WTC11 (cell line): ENCODE results near the gene SLC36A1. TPM values are rescaled to one million over a fixed set of nuclear protein-coding genes. Genes with fewer than 3 reads are reported as not detected.

Experiments used
- ATAC-seq: fragments of 200-7000 bp; cut with Tn5 transposase; 2 replicates; pipeline ENCODE4 v1.10.0; 2021; ENCODE audit warnings: mild to moderate bottlenecking, moderate library complexity
- CTCF ChIA-PET: fragments of 300-600 bp; sonication (Branson Sonifier 250); formaldehyde crosslinking; loops from one replicate; lab custom pipeline; 2021; ENCODE audit warnings: antibody characterized with exemption; lab: Charles Lee
- POLR2A ChIA-PET: fragments of 350-600 bp; sonication (Branson Sonifier 250); formaldehyde crosslinking; loops from one replicate; lab custom pipeline; 2021; ENCODE audit warnings: antibody characterized with exemption; lab: Charles Lee
- DNase-seq: peaks from one replicate; pipeline ENCODE4 v3.0.0; 2021; ENCODE audit warnings: low spot score
- H3K27ac Mint-ChIP-seq: 2 replicates; pipeline ENCODE4 v1.8.0; 2021; ENCODE audit warnings: mixed read lengths
- H3K27me3 Mint-ChIP-seq: 2 replicates; pipeline ENCODE4 v1.8.0; 2021; ENCODE audit warnings: low read depth, mild to moderate bottlenecking, moderate library complexity, mixed read lengths
- H3K36me3 Mint-ChIP-seq: 2 replicates; pipeline ENCODE4 v1.8.0; 2021; ENCODE audit warnings: mixed read lengths
- H3K4me1 Mint-ChIP-seq: 2 replicates; pipeline ENCODE4 v1.8.0; 2022; ENCODE audit warnings: mixed read lengths
- H3K4me3 Mint-ChIP-seq: 2 replicates; pipeline ENCODE4 v1.8.0; 2021; ENCODE audit warnings: mild to moderate bottlenecking, moderate library complexity, mixed read lengths
- H3K9me3 Mint-ChIP-seq: 2 replicates; pipeline ENCODE4 v1.8.0; 2021; ENCODE audit warnings: mixed read lengths
- ELF4 ChIP-seq: sonication (generic); formaldehyde crosslinking; IDR thresholded peaks from 2 replicates; pipeline ENCODE4 v1.8.1; 2022; ENCODE audit warnings: low read depth, mild to moderate bottlenecking, moderate library complexity, missing genetic modification reagents
- EMX1 ChIP-seq: fragments of 250-450 bp; sonication (Bioruptor Pico); IDR thresholded peaks from 2 replicates; pipeline ENCODE4 v1.8.0; 2021; ENCODE audit warnings: mild to moderate bottlenecking
- ETV6 ChIP-seq: sonication (generic); formaldehyde crosslinking; IDR thresholded peaks from 2 replicates; pipeline ENCODE4 v1.8.1; 2022; ENCODE audit warnings: mild to moderate bottlenecking, missing genetic modification reagents
- GTF2I ChIP-seq: fragments of 250-450 bp; sonication (Bioruptor Pico); conservative IDR thresholded peaks from 2 replicates; pipeline ENCODE4 v1.4.0; 2021; ENCODE audit warnings: mild to moderate bottlenecking
- IRF2 ChIP-seq: sonication (generic); formaldehyde crosslinking; IDR thresholded peaks from 2 replicates; pipeline ENCODE4 v1.8.0; 2022; ENCODE audit warnings: low read depth, missing genetic modification reagents, borderline replicate concordance
- NR1H2 ChIP-seq: sonication (generic); formaldehyde crosslinking; IDR thresholded peaks from 2 replicates; pipeline ENCODE4 v1.9.0; 2021; ENCODE audit warnings: mild to moderate bottlenecking, moderate library complexity, missing genetic modification reagents
- NR3C1 ChIP-seq: sonication (generic); formaldehyde crosslinking; conservative IDR thresholded peaks from 2 replicates; pipeline ENCODE4 v1.8.1; 2023; ENCODE audit warnings: low read depth, mild to moderate bottlenecking, missing genetic modification reagents
- OVOL2 ChIP-seq: fragments of 250-450 bp; sonication (Bioruptor Pico); IDR thresholded peaks from 2 replicates; pipeline ENCODE4 v1.9.0; 2021; ENCODE audit warnings: mild to moderate bottlenecking, borderline replicate concordance
- SMAD3 ChIP-seq: sonication (generic); formaldehyde crosslinking; IDR thresholded peaks from 2 replicates; pipeline ENCODE4 v1.8.0; 2022; ENCODE audit warnings: missing genetic modification reagents, mild to moderate bottlenecking, borderline replicate concordance
- TEAD4 ChIP-seq: sonication (generic); formaldehyde crosslinking; IDR thresholded peaks from 2 replicates; pipeline ENCODE4 v1.8.0; 2022; ENCODE audit warnings: mild to moderate bottlenecking, missing genetic modification reagents
- TP53 ChIP-seq: sonication (generic); formaldehyde crosslinking; IDR thresholded peaks from 2 replicates; pipeline ENCODE4 v1.8.1; 2023; ENCODE audit warnings: mild to moderate bottlenecking, missing genetic modification reagents
- ZNF317 ChIP-seq: sonication (generic); formaldehyde crosslinking; IDR thresholded peaks from 2 replicates; pipeline ENCODE4 v1.8.1; 2023; ENCODE audit warnings: low read depth, mild to moderate bottlenecking, moderate library complexity, missing genetic modification reagents, borderline replicate concordance
- ZNF396 ChIP-seq: fragments of 250-450 bp; sonication (Bioruptor Pico); IDR thresholded peaks from 2 replicates; pipeline ENCODE4 v1.8.0; 2021; ENCODE audit warnings: mild to moderate bottlenecking, moderate library complexity, borderline replicate concordance
- ZNF423 ChIP-seq: fragments of 250-450 bp; sonication (Bioruptor Pico); IDR thresholded peaks from 2 replicates; pipeline ENCODE4 v2.1.2; 2022; ENCODE audit warnings: mild to moderate bottlenecking, moderate library complexity
- total RNA-seq: library from RNA; stranded (reverse); gene quantifications from 3 replicates; pipeline ENCODE4 v1.2.3, GENCODE V29; 2021
- TF ChIP-seq, protein P1 (sequence below): sonication (generic); formaldehyde crosslinking; IDR thresholded peaks from 2 replicates; pipeline ENCODE4 v1.8.1; 2023; ENCODE audit warnings: mild to moderate bottlenecking, missing genetic modification reagents, moderate library complexity
- TF ChIP-seq, protein P2 (sequence below): sonication (generic); formaldehyde crosslinking; IDR thresholded peaks from 2 replicates; pipeline ENCODE4 v1.8.0; 2023; ENCODE audit warnings: missing genetic modification reagents
- TF ChIP-seq, protein P3 (sequence below): fragments of 250-450 bp; sonication (Bioruptor Pico); IDR thresholded peaks from 2 replicates; pipeline ENCODE4 v2.1.2; 2022; ENCODE audit warnings: mild to moderate bottlenecking, moderate library complexity
- TF ChIP-seq, protein P4 (sequence below): sonication (generic); formaldehyde crosslinking; IDR thresholded peaks from 2 replicates; pipeline ENCODE4 v1.8.0; 2023; ENCODE audit warnings: missing genetic modification reagents, mild to moderate bottlenecking, borderline replicate concordance
- TF ChIP-seq, protein P5 (sequence below): sonication (generic); formaldehyde crosslinking; IDR thresholded peaks from 2 replicates; pipeline ENCODE4 v1.8.1; 2022; ENCODE audit warnings: mild to moderate bottlenecking, moderate library complexity, missing genetic modification reagents
- TF ChIP-seq, protein P6 (sequence below): sonication (generic); formaldehyde crosslinking; IDR thresholded peaks from 2 replicates; pipeline ENCODE4 v1.8.1; 2023; ENCODE audit warnings: mild to moderate bottlenecking, missing genetic modification reagents, borderline replicate concordance
- TF ChIP-seq, protein P7 (sequence below): sonication (generic); formaldehyde crosslinking; IDR thresholded peaks from 2 replicates; pipeline ENCODE4 v1.8.1; 2022; ENCODE audit warnings: mild to moderate bottlenecking, missing genetic modification reagents, moderate library complexity, borderline replicate concordance
- TF ChIP-seq, protein P8 (sequence below): fragments of 250-450 bp; sonication (Bioruptor Pico); IDR thresholded peaks from 2 replicates; pipeline ENCODE4 v1.9.0; 2021; ENCODE audit warnings: mild to moderate bottlenecking

Gene SLC36A1
- total RNA-seq, 1 experiment from 2014 or later = 12.2 TPM

DNA sequence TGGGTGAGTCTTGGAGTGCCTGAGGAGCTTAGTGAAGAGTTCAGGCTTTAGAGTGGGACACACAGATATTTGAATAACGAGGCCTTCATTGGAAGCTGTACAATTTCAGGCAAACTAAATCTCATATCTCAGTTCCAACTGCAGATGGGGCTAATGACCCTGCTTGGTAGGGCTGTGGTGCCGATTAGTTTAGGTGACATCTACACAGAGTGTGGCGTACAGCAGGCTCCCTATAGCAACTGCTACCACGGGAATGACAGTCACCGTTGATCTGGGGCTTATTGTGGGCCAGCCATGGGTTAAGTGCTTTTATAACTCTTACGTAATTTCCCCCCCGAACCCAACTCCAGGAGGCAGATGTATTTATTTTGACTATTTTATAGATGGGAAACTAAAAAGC lies 72.9 kb downstream of the SLC36A1 start (continued):
- no peak for TF ChIP-seq ZNF317 (CRISPR knock-in tag)
- TF ChIP-seq, protein P1, sequence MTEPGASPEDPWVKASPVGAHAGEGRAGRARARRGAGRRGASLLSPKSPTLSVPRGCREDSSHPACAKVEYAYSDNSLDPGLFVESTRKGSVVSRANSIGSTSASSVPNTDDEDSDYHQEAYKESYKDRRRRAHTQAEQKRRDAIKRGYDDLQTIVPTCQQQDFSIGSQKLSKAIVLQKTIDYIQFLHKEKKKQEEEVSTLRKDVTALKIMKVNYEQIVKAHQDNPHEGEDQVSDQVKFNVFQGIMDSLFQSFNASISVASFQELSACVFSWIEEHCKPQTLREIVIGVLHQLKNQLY (CRISPR knock-in tag) = no peak
- no peak for TF ChIP-seq ZNF396 (CRISPR knock-in tag)
- no peak for TF ChIP-seq TEAD4 (CRISPR knock-in tag)
- TF ChIP-seq NR3C1 (CRISPR knock-in tag) = no peak
- no peak for TF ChIP-seq ETV6 (CRISPR knock-in tag)
- TF ChIP-seq GTF2I = no peak
- TF ChIP-seq EMX1 (CRISPR knock-in tag) = no peak
- TF ChIP-seq, protein P2, sequence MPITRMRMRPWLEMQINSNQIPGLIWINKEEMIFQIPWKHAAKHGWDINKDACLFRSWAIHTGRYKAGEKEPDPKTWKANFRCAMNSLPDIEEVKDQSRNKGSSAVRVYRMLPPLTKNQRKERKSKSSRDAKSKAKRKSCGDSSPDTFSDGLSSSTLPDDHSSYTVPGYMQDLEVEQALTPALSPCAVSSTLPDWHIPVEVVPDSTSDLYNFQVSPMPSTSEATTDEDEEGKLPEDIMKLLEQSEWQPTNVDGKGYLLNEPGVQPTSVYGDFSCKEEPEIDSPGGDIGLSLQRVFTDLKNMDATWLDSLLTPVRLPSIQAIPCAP (CRISPR knock-in tag) = no peak
- TF ChIP-seq OVOL2 = no peak
- TF ChIP-seq, protein P3, sequence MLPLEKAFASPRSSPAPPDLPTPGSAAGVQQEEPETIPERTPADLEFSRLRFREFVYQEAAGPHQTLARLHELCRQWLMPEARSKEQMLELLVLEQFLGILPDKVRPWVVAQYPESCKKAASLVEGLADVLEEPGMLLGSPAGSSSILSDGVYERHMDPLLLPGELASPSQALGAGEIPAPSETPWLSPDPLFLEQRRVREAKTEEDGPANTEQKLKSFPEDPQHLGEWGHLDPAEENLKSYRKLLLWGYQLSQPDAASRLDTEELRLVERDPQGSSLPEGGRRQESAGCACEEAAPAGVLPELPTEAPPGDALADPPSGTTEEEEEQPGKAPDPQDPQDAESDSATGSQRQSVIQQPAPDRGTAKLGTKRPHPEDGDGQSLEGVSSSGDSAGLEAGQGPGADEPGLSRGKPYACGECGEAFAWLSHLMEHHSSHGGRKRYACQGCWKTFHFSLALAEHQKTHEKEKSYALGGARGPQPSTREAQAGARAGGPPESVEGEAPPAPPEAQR (CRISPR knock-in tag) = no peak
- TF ChIP-seq NR1H2 (CRISPR knock-in tag) = no peak

DNA sequence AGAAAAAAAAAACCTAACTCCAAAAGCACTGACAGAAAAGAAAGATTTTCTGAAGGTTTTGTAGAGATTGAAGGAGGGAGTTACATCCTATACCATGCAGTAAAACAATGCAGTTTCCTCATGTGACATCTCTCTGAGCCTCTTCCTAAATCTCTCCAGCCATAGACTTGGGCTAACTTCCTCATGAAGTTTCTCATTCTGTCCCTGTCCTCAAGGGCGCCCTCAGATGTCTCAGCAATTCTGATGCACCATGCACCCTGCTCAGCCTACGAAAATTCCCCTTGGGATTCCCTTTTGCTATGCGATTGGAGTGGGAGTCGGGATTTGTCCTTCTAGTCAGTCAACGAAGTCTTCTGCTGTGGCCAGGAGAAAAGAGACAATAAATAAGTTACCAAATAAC lies 74.8 kb downstream of the SLC36A1 start:
- no peak for ATAC-seq
- ChIA-PET POLR2A (no interaction called here), CTCF (interaction anchor here (1.6 to 3.0 kb wide), 3 partner anchors 130 to 224 kb away, joined by 6 to 50 read pairs (median 13); no protein-coding TSS in a partner anchor)
- TF ChIP-seq, protein P4, sequence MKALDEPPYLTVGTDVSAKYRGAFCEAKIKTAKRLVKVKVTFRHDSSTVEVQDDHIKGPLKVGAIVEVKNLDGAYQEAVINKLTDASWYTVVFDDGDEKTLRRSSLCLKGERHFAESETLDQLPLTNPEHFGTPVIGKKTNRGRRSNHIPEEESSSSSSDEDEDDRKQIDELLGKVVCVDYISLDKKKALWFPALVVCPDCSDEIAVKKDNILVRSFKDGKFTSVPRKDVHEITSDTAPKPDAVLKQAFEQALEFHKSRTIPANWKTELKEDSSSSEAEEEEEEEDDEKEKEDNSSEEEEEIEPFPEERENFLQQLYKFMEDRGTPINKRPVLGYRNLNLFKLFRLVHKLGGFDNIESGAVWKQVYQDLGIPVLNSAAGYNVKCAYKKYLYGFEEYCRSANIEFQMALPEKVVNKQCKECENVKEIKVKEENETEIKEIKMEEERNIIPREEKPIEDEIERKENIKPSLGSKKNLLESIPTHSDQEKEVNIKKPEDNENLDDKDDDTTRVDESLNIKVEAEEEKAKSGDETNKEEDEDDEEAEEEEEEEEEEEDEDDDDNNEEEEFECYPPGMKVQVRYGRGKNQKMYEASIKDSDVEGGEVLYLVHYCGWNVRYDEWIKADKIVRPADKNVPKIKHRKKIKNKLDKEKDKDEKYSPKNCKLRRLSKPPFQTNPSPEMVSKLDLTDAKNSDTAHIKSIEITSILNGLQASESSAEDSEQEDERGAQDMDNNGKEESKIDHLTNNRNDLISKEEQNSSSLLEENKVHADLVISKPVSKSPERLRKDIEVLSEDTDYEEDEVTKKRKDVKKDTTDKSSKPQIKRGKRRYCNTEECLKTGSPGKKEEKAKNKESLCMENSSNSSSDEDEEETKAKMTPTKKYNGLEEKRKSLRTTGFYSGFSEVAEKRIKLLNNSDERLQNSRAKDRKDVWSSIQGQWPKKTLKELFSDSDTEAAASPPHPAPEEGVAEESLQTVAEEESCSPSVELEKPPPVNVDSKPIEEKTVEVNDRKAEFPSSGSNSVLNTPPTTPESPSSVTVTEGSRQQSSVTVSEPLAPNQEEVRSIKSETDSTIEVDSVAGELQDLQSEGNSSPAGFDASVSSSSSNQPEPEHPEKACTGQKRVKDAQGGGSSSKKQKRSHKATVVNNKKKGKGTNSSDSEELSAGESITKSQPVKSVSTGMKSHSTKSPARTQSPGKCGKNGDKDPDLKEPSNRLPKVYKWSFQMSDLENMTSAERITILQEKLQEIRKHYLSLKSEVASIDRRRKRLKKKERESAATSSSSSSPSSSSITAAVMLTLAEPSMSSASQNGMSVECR (CRISPR knock-in tag) = no peak
- no peak for TF ChIP-seq IRF2
- TF ChIP-seq TEAD4 (CRISPR knock-in tag) = no peak
- TF ChIP-seq, protein P5, sequence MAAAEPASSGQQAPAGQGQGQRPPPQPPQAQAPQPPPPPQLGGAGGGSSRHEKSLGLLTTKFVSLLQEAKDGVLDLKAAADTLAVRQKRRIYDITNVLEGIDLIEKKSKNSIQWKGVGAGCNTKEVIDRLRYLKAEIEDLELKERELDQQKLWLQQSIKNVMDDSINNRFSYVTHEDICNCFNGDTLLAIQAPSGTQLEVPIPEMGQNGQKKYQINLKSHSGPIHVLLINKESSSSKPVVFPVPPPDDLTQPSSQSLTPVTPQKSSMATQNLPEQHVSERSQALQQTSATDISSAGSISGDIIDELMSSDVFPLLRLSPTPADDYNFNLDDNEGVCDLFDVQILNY (CRISPR knock-in tag) = no peak
- no peak for TF ChIP-seq TP53 (CRISPR knock-in tag)
- no peak for TF ChIP-seq ZNF423
- TF ChIP-seq, protein P6, sequence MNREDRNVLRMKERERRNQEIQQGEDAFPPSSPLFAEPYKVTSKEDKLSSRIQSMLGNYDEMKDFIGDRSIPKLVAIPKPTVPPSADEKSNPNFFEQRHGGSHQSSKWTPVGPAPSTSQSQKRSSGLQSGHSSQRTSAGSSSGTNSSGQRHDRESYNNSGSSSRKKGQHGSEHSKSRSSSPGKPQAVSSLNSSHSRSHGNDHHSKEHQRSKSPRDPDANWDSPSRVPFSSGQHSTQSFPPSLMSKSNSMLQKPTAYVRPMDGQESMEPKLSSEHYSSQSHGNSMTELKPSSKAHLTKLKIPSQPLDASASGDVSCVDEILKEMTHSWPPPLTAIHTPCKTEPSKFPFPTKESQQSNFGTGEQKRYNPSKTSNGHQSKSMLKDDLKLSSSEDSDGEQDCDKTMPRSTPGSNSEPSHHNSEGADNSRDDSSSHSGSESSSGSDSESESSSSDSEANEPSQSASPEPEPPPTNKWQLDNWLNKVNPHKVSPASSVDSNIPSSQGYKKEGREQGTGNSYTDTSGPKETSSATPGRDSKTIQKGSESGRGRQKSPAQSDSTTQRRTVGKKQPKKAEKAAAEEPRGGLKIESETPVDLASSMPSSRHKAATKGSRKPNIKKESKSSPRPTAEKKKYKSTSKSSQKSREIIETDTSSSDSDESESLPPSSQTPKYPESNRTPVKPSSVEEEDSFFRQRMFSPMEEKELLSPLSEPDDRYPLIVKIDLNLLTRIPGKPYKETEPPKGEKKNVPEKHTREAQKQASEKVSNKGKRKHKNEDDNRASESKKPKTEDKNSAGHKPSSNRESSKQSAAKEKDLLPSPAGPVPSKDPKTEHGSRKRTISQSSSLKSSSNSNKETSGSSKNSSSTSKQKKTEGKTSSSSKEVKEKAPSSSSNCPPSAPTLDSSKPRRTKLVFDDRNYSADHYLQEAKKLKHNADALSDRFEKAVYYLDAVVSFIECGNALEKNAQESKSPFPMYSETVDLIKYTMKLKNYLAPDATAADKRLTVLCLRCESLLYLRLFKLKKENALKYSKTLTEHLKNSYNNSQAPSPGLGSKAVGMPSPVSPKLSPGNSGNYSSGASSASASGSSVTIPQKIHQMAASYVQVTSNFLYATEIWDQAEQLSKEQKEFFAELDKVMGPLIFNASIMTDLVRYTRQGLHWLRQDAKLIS (CRISPR knock-in tag) = no peak
- TF ChIP-seq, protein P7, sequence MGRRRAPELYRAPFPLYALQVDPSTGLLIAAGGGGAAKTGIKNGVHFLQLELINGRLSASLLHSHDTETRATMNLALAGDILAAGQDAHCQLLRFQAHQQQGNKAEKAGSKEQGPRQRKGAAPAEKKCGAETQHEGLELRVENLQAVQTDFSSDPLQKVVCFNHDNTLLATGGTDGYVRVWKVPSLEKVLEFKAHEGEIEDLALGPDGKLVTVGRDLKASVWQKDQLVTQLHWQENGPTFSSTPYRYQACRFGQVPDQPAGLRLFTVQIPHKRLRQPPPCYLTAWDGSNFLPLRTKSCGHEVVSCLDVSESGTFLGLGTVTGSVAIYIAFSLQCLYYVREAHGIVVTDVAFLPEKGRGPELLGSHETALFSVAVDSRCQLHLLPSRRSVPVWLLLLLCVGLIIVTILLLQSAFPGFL (CRISPR knock-in tag) = no peak
- TF ChIP-seq, protein P8, sequence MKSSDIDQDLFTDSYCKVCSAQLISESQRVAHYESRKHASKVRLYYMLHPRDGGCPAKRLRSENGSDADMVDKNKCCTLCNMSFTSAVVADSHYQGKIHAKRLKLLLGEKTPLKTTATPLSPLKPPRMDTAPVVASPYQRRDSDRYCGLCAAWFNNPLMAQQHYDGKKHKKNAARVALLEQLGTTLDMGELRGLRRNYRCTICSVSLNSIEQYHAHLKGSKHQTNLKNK (CRISPR knock-in tag) = no peak
- no peak for TF ChIP-seq SMAD3 (CRISPR knock-in tag)
- no peak for TF ChIP-seq EMX1 (CRISPR knock-in tag)
- no peak for TF ChIP-seq ELF4 (CRISPR knock-in tag)
- TF ChIP-seq ETV6 (CRISPR knock-in tag) = no peak
- TF ChIP-seq GTF2I = no peak

More for the DNA sequence above, 74.8 kb downstream of the SLC36A1 start:
- Mint-ChIP-seq H3K27me3 (no peaks in the 10 kb centered on the region), H3K9me3 (no peaks in the 10 kb centered on the region), H3K4me1 (no peaks in the 10 kb centered on the region), H3K4me3 (no peak overlapping the region), H3K27ac (no peak overlapping the region), H3K36me3 (no peaks in the 10 kb centered on the region)
- DNase-seq = no peak
